Measurements from ENCODE around the gene ARHGEF28. TPM values are rescaled to one million over a fixed set of nuclear protein-coding genes. Genes with fewer than 3 reads are reported as not detected.

The ARHGEF28 gene
- total RNA-seq, 6 donors from 2014 or later, result 14.4 to 47.1 (median 24.4) TPM

GRCh38 chr5:73743161-73743560, 117.2 kb downstream of the ARHGEF28 start:
- H3K4me3 ChIP-seq, result no peak overlapping the region
- DNase-seq (no peak), ATAC-seq (ENCODE audit: low FRiP score in 2 of 2) (no peak)
- no peak for TF ChIP-seq POLR2AphosphoS5 (IDR thresholded peaks at IDR 0.05)
- H3K27me3 ChIP-seq, result no peaks in the 10 kb centered on the region
- no peaks in the 10 kb centered on the region for H3K36me3 ChIP-seq
- no peak overlapping the region for H3K27ac ChIP-seq
- 73 to 78% methylated on average over 2 of the region's 2 CpGs for WGBS, 2 donors
- H3K4me1 ChIP-seq, result peaks cover 0 to 4% (median under 1%) of the 10 kb centered on the region in 4 donors
- H3K9me3 ChIP-seq, result no peaks in the 10 kb centered on the region

GRCh38 chr5:73745836-73746235, 119.8 kb downstream of the ARHGEF28 start:
- no peaks in the 10 kb centered on the region for H3K36me3 ChIP-seq
- H3K4me3 ChIP-seq, result no peak overlapping the region
- WGBS, 2 donors, result 27 to 36% methylated on average over 1 of the region's 1 CpG
- DNase-seq, result no peak
- H3K27ac ChIP-seq, result no peak overlapping the region
- no peak for TF ChIP-seq POLR2AphosphoS5 (IDR thresholded peaks at IDR 0.05)
- TF ChIP-seq EP300 (IDR thresholded peaks at IDR 0.05), result no peak
- TF ChIP-seq POLR2A (IDR thresholded peaks at IDR 0.05), result no peak
- TF ChIP-seq CTCF (IDR thresholded peaks at IDR 0.05), result no peak
- peaks cover 0 to 16% (median 11%) of the 10 kb centered on the region in 4 donors for H3K4me1 ChIP-seq
- H3K27me3 ChIP-seq, result no peaks in the 10 kb centered on the region
- no peak for ATAC-seq (ENCODE audit: low FRiP score in 2 of 2)
- H3K9me3 ChIP-seq, result no peaks in the 10 kb centered on the region

GRCh38 chr5:73746608-73747007, 120.6 kb downstream of the ARHGEF28 start:
- no peak overlapping the region for H3K27ac ChIP-seq
- peaks cover 0 to 16% (median 11%) of the 10 kb centered on the region in 4 donors for H3K4me1 ChIP-seq
- no peak for ATAC-seq (ENCODE audit: low FRiP score in 2 of 2)

GRCh38 chr5:73747696-73748380, 121.8 kb downstream of the ARHGEF28 start:
- no peak for DNase-seq

More at GRCh38 chr5:73746608-73747007, 120.6 kb downstream of the ARHGEF28 start:
- WGBS, 2 donors, result 76 to 97% methylated on average over 2 of the region's 2 CpGs
- H3K36me3 ChIP-seq, result no peaks in the 10 kb centered on the region
- no peaks in the 10 kb centered on the region for H3K9me3 ChIP-seq
- H3K4me3 ChIP-seq, result no peak overlapping the region
- TF ChIP-seq POLR2AphosphoS5 (IDR thresholded peaks at IDR 0.05), result no peak
- no peak for TF ChIP-seq EP300 (IDR thresholded peaks at IDR 0.05)
- no peak for TF ChIP-seq CTCF (IDR thresholded peaks at IDR 0.05)
- no peak for TF ChIP-seq POLR2A (IDR thresholded peaks at IDR 0.05)
- H3K27me3 ChIP-seq, result no peaks in the 10 kb centered on the region
- DNase-seq, result no peak

More at GRCh38 chr5:73747696-73748380, 121.8 kb downstream of the ARHGEF28 start:
- no peak for ATAC-seq (ENCODE audit: low FRiP score in 2 of 2)
- Histone ChIP-seq H3K27ac (peak overlapping the region in 1 of 4 donors; percentile 67), H3K4me1 (peaks cover 0 to 16% (median 11%) of the 10 kb centered on the region in 4 donors), H3K9me3 (no peaks in the 10 kb centered on the region), H3K4me3 (no peak overlapping the region), H3K36me3 (no peaks in the 10 kb centered on the region), H3K27me3 (no peaks in the 10 kb centered on the region)
- whole genome bisulfite sequencing, 2 donors, result 47 to 66% methylated on average over 7 of the region's 7 CpGs
- no peak for TF ChIP-seq POLR2A (IDR thresholded peaks at IDR 0.05)
- TF ChIP-seq CTCF (IDR thresholded peaks at IDR 0.05), result no peak
- no peak for TF ChIP-seq POLR2AphosphoS5 (IDR thresholded peaks at IDR 0.05)
- TF ChIP-seq EP300 (IDR thresholded peaks at IDR 0.05), result no peak

Measured in upper lobe of left lung (tissue), 6 donors.